CD4-positive, alpha-beta memory T cell (primary cell): ENCODE data around the gene PIF1. TPM values are rescaled to one million over a fixed set of nuclear protein-coding genes. Genes with fewer than 3 reads are reported as not detected.

ENCODE experiments used
- polyA plus RNA-seq, 2 donors: library from polyadenylated mRNA; unstranded; fragments of 300-500 nt; fragmentation: Illumina TruSeq; gene quantifications; one replicate each; pipeline ENCODE4 v1.2.3, GENCODE V29; 2021
- total RNA-seq, 2 experiments: library from RNA; stranded (reverse); gene quantifications; one replicate each; pipeline ENCODE4 v1.2.3, GENCODE V29; 2021

Gene PIF1
- total and polyA plus RNA-seq, 4 experiments from 2014 or later, result 0.17 to 0.58 TPM; not detected in 2

Other genes starting within 250 kb of the PIF1 start
- gene RBPMS2, start 50.1 kb downstream of the PIF1 start, total RNA-seq, result not detected
- gene RBPMS2, start 50.1 kb downstream of the PIF1 start, polyA plus RNA-seq, result not detected
- gene PLEKHO2, start 16.3 kb upstream of the PIF1 start, total RNA-seq, result 10 to 100 TPM; 22.7 to 24.1 TPM
- 10 to 100 TPM; 10.6 to 29.1 TPM for gene PLEKHO2, start 16.3 kb upstream of the PIF1 start, polyA plus RNA-seq
- 1 to 10 TPM; 4.5 to 5.9 TPM for gene ANKDD1A, start 86.3 kb upstream of the PIF1 start, total RNA-seq
- 1 to 10 TPM in 1 of 2 donors, under 1 TPM in 1; 0.16 to 1.7 TPM for gene ANKDD1A, start 86.3 kb upstream of the PIF1 start, polyA plus RNA-seq
- gene SPG21, start 164.3 kb upstream of the PIF1 start, total RNA-seq, result 10 to 100 TPM; 57.2 to 61.1 TPM
- gene SPG21, start 164.3 kb upstream of the PIF1 start, polyA plus RNA-seq, result 100 to 1,000 TPM; 128 to 179 TPM
- 10 to 100 TPM; 15.2 to 18.3 TPM for gene MTFMT, start 204.0 kb upstream of the PIF1 start, total RNA-seq
- gene MTFMT, start 204.0 kb upstream of the PIF1 start, polyA plus RNA-seq, result 10 to 100 TPM; 19.7 to 22.6 TPM
- not detected for gene SLC51B, start 219.7 kb upstream of the PIF1 start, total RNA-seq
- gene SLC51B, start 219.7 kb upstream of the PIF1 start, polyA plus RNA-seq, result not detected
- not detected for gene RASL12, start 242.3 kb upstream of the PIF1 start, total RNA-seq
- gene RASL12, start 242.3 kb upstream of the PIF1 start, polyA plus RNA-seq, result not detected